ENCODE results near the gene AGER. TPM values are rescaled to one million over a fixed set of nuclear protein-coding genes. Genes with fewer than 3 reads are reported as not detected.

Gene AGER
- total and polyA plus RNA-seq, 9 of the 15 experiments (the other 6 are each of a cell fraction or from before 2014, with no cell fraction given), result 1.2 to 11.5 (median 4.1) TPM

DNA sequence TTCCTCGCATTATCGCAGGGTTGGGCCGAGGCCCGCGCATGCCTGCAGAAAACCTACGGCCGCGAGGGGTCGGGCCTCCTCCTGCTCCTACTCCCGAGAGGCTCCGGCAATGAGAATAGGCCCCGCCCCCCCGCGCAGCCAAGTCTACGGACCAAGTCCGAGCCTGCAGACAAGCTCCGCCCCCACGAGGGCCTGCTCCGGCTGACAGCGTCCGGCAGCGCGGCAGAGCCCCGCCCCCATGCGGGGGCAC lies 11.5 kb upstream of the AGER start (continued):
- TF ChIP-seq PRDM10 (IDR thresholded peaks at IDR 0.05; ENCODE audit: partially characterized antibody) (peak; percentile 31), MAZ (CRISPR knock-in tag; conservative IDR thresholded peaks at IDR 0.05 in 1 of 2, IDR thresholded peaks at IDR 0.05 in 1 of 2) (peak in 1 of 2 experiments; percentile 98; a peak in 2 of 4 replicates), KLF16 (IDR thresholded peaks at IDR 0.05) (0 out of 2 replicates have a peak, but pooled peaks have one; percentile 14), MXI1 (IDR thresholded peaks at IDR 0.05; ENCODE audit: low read depth, low read length) (no peak; the same call in 1 of the 2 replicates), MNT (conservative IDR thresholded peaks at IDR 0.05) (peak in 1 of 2 experiments; percentile 93; a peak in 2 of 4 replicates)
- TF ChIP-seq, protein P1, sequence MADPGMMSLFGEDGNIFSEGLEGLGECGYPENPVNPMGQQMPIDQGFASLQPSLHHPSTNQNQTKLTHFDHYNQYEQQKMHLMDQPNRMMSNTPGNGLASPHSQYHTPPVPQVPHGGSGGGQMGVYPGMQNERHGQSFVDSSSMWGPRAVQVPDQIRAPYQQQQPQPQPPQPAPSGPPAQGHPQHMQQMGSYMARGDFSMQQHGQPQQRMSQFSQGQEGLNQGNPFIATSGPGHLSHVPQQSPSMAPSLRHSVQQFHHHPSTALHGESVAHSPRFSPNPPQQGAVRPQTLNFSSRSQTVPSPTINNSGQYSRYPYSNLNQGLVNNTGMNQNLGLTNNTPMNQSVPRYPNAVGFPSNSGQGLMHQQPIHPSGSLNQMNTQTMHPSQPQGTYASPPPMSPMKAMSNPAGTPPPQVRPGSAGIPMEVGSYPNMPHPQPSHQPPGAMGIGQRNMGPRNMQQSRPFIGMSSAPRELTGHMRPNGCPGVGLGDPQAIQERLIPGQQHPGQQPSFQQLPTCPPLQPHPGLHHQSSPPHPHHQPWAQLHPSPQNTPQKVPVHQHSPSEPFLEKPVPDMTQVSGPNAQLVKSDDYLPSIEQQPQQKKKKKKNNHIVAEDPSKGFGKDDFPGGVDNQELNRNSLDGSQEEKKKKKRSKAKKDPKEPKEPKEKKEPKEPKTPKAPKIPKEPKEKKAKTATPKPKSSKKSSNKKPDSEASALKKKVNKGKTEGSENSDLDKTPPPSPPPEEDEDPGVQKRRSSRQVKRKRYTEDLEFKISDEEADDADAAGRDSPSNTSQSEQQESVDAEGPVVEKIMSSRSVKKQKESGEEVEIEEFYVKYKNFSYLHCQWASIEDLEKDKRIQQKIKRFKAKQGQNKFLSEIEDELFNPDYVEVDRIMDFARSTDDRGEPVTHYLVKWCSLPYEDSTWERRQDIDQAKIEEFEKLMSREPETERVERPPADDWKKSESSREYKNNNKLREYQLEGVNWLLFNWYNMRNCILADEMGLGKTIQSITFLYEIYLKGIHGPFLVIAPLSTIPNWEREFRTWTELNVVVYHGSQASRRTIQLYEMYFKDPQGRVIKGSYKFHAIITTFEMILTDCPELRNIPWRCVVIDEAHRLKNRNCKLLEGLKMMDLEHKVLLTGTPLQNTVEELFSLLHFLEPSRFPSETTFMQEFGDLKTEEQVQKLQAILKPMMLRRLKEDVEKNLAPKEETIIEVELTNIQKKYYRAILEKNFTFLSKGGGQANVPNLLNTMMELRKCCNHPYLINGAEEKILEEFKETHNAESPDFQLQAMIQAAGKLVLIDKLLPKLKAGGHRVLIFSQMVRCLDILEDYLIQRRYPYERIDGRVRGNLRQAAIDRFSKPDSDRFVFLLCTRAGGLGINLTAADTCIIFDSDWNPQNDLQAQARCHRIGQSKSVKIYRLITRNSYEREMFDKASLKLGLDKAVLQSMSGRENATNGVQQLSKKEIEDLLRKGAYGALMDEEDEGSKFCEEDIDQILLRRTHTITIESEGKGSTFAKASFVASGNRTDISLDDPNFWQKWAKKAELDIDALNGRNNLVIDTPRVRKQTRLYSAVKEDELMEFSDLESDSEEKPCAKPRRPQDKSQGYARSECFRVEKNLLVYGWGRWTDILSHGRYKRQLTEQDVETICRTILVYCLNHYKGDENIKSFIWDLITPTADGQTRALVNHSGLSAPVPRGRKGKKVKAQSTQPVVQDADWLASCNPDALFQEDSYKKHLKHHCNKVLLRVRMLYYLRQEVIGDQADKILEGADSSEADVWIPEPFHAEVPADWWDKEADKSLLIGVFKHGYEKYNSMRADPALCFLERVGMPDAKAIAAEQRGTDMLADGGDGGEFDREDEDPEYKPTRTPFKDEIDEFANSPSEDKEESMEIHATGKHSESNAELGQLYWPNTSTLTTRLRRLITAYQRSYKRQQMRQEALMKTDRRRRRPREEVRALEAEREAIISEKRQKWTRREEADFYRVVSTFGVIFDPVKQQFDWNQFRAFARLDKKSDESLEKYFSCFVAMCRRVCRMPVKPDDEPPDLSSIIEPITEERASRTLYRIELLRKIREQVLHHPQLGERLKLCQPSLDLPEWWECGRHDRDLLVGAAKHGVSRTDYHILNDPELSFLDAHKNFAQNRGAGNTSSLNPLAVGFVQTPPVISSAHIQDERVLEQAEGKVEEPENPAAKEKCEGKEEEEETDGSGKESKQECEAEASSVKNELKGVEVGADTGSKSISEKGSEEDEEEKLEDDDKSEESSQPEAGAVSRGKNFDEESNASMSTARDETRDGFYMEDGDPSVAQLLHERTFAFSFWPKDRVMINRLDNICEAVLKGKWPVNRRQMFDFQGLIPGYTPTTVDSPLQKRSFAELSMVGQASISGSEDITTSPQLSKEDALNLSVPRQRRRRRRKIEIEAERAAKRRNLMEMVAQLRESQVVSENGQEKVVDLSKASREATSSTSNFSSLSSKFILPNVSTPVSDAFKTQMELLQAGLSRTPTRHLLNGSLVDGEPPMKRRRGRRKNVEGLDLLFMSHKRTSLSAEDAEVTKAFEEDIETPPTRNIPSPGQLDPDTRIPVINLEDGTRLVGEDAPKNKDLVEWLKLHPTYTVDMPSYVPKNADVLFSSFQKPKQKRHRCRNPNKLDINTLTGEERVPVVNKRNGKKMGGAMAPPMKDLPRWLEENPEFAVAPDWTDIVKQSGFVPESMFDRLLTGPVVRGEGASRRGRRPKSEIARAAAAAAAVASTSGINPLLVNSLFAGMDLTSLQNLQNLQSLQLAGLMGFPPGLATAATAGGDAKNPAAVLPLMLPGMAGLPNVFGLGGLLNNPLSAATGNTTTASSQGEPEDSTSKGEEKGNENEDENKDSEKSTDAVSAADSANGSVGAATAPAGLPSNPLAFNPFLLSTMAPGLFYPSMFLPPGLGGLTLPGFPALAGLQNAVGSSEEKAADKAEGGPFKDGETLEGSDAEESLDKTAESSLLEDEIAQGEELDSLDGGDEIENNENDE (IDR thresholded peaks at IDR 0.05; ENCODE audit: low read depth, low read length), result peak; percentile 56
- TF ChIP-seq, protein P2, sequence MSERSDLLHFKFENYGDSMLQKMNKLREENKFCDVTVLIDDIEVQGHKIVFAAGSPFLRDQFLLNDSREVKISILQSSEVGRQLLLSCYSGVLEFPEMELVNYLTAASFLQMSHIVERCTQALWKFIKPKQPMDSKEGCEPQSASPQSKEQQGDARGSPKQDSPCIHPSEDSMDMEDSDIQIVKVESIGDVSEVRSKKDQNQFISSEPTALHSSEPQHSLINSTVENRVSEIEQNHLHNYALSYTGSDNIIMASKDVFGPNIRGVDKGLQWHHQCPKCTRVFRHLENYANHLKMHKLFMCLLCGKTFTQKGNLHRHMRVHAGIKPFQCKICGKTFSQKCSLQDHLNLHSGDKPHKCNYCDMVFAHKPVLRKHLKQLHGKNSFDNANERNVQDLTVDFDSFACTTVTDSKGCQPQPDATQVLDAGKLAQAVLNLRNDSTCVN (CRISPR knock-in tag; IDR thresholded peaks at IDR 0.05), result no peak
